Lower lobe of right lung (tissue), 2 donors: ENCODE results near the gene PRKAB2. TPM values are rescaled to one million over a fixed set of nuclear protein-coding genes. Genes with fewer than 3 reads are reported as not detected.

Experiments used
- ATAC-seq, 2 donors: fragments of 200-7000 bp; cut with Tn5 transposase; one replicate each; pipeline ENCODE4 v1.9.1; 2020 to 2022; ENCODE audit warnings: mild to moderate bottlenecking in 2 of 2, moderate library complexity in 2 of 2
- DNase-seq: peaks from one replicate; pipeline ENCODE4 v3.0.0-alpha.2; 2020
- H3K27ac ChIP-seq: fragments of 200-600 bp; one replicate; pipeline ENCODE4 v1.8.0; 2022
- H3K27me3 ChIP-seq: fragments of 200-600 bp; one replicate; pipeline ENCODE4 v1.8.0; 2022; ENCODE audit warnings: low read depth
- H3K36me3 ChIP-seq: fragments of 200-600 bp; one replicate; pipeline ENCODE4 v1.8.0; 2022; ENCODE audit warnings: mild to moderate bottlenecking
- H3K4me1 ChIP-seq: fragments of 200-600 bp; one replicate; pipeline ENCODE4 v1.8.0; 2022
- H3K4me3 ChIP-seq: fragments of 200-600 bp; one replicate; pipeline ENCODE4 v1.8.0; 2022; ENCODE audit warnings: mild to moderate bottlenecking
- H3K9me3 ChIP-seq: fragments of 200-600 bp; one replicate; pipeline ENCODE4 v1.8.0; 2022
- intact Hi-C: fragments of 100-400 bp; cut with DNase I; formaldehyde crosslinking; loops from one replicate; pipeline ENCODE4 v1.11.0; 2022
- total RNA-seq: library from RNA; stranded (reverse); fragmentation: NEBNext Ultra II Directional; extraction: Animal tissue kit (Norgen Biotek cat#: 25700); gene quantifications from one replicate; pipeline ENCODE4 v1.2.1, GENCODE V29; 2021
- TF ChIP-seq, protein P1 (sequence below): fragments of 200-600 bp; IDR thresholded peaks from one replicate; pipeline ENCODE4 v1.8.0; 2022; ENCODE audit warnings: antibody characterized with exemption, mild to moderate bottlenecking
- donor health status: DM: no; HTN: yes; CAD: no; lungs with severe emphysema.

PRKAB2 gene
- total RNA-seq, 1 donor from 2014 or later = 11.3 TPM

DNA sequence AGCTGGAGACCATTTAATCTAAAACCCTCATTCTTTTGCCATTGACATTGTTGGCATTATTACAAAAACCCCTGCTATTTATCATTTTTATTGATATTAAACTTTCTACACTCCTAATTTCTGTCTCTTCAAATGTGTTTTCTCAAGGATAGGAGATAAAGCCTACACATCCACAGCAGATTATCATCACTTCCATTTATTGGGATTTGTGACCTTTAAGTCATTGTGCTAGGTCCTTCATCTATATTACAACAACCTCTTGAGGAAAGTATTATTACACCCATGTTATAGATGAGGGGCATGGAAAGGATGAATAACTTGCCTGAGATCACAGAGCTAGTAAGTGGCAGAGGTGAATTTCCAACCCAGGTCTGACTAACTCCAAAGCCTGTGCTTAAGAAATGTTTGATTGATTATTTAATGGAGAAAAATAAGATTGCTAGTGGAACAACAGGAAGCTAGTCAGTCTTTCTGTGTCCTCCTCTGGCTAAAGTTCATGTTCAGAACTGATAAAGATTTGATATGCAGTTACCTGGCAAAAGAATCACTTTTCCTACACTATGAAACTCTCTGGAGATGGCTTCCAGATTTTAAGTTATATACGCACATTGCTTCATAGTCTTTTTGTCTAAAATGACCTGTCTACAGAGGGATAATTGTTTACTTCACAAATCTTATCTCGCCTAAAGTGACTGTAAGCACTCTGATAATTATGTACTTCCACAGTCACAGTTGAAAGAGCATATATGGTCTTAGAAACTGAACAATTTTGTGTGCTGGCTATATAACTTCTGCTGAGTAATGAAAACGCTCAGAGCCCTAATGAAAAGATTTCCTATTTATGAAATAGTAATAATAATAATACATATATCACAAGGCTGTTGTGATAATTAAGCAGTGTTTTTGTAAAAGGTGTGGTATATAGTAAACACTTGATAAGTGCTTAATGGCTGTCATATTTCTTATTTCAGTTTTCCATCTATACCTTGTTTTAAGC lies 37.9 kb upstream of the PRKAB2 start:
- no peak overlapping the region for H3K27ac ChIP-seq
- no peak overlapping the region for H3K4me3 ChIP-seq
- peaks cover under 1% of the 10 kb centered on the region for H3K4me1 ChIP-seq
- no peaks in the 10 kb centered on the region for H3K27me3 ChIP-seq
- ATAC-seq = no peak
- H3K9me3 ChIP-seq = no peaks in the 10 kb centered on the region
- H3K36me3 ChIP-seq = peaks cover 49% of the 10 kb centered on the region
- TF ChIP-seq, protein P1, sequence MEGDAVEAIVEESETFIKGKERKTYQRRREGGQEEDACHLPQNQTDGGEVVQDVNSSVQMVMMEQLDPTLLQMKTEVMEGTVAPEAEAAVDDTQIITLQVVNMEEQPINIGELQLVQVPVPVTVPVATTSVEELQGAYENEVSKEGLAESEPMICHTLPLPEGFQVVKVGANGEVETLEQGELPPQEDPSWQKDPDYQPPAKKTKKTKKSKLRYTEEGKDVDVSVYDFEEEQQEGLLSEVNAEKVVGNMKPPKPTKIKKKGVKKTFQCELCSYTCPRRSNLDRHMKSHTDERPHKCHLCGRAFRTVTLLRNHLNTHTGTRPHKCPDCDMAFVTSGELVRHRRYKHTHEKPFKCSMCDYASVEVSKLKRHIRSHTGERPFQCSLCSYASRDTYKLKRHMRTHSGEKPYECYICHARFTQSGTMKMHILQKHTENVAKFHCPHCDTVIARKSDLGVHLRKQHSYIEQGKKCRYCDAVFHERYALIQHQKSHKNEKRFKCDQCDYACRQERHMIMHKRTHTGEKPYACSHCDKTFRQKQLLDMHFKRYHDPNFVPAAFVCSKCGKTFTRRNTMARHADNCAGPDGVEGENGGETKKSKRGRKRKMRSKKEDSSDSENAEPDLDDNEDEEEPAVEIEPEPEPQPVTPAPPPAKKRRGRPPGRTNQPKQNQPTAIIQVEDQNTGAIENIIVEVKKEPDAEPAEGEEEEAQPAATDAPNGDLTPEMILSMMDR = no peak
- no peak for DNase-seq
- intact Hi-C loops = no loop called here

DNA sequence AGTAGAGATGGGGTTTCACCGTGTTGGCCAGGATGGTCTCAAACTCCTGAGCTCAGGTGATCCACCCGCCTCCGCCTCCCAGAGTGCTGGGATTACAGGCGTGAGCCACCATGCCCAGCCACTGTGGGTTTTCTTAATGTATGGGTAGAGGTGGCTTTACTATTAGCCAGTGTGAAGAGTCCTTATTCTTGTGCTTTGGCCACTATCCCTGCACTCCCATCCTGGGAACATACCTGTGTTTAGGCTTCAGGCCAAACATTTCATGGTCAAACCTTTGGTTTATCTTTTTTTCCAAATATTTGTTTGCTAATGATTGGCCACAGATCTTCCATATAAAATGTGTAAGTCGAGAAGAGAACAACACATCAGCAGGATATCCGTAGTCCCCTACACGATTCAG lies 36.3 kb upstream of the PRKAB2 start:
- ATAC-seq = no peak
- H3K36me3 ChIP-seq = peaks cover 39% of the 10 kb centered on the region
- no peaks in the 10 kb centered on the region for H3K9me3 ChIP-seq
- no peaks in the 10 kb centered on the region for H3K27me3 ChIP-seq
- intact Hi-C loops = no loop called here
- DNase-seq = no peak
- no peak overlapping the region for H3K4me3 ChIP-seq
- no peak overlapping the region for H3K27ac ChIP-seq
- H3K4me1 ChIP-seq = no peaks in the 10 kb centered on the region
- TF ChIP-seq, protein P1 = no peak

DNA sequence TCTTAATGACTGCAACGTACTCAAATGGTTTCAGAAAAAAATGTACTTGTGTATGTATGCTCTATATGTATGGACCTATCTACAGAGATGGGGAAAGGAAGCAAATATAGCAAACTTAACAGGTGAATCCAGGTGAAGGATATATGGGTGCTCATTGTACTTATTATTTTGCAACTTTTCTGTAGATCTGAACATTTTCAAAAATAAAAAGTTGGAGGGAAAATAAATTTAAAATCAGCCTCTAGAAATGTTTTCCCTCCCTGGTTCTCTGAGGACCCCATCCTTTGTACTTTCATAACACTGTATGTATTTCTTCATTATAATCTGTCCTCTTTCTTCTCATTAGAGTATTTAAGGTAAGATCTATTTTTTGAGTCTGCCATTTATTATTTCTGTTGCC lies 34.9 kb upstream of the PRKAB2 start:
- ATAC-seq (no peak), DNase-seq (no peak)
- Histone ChIP-seq H3K36me3 (peaks cover 31% of the 10 kb centered on the region), H3K27ac (no peak overlapping the region), H3K9me3 (no peaks in the 10 kb centered on the region), H3K27me3 (no peaks in the 10 kb centered on the region), H3K4me3 (no peak overlapping the region), H3K4me1 (no peaks in the 10 kb centered on the region)
- intact Hi-C loops = no loop called here
- TF ChIP-seq, protein P1 = no peak

DNA sequence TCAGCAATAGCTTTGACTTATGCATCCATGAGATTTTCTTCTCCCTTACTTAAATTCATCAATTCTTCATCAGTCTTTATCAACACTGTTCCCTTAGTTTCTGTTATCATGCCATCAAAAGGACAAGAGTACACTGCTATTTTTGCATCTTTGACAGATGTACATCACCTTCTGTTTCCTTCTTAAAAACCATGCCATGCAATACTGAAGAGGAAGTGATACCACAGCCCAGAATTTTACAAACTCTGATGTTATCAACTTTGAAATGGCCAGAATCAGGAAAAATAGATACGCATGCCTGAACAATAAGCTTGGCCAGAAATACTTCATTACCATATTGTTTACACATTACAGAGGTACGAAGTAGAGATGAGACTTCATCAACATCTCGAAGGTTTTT lies 31.8 kb upstream of the PRKAB2 start:
- intact Hi-C loops = no loop called here
- TF ChIP-seq, protein P1 = no peak

DNA sequence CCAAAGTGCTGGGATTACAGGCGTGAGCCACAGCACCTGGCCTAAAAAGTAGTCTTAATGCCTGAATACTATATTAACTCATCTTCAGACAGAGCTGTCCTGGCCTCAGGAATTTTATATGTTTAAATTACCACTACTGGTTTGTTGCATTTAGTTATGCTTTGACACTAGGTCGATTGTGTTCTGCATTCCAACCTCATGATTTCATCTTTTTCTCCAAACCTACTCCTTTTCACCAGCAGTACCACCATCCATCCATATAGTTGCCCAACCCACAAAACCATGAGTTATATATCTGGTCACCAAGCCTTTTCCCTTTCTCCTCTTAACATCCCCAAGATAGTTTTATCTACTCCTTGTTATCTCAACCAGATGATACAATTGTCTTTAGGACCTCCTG lies 30.3 kb upstream of the PRKAB2 start:
- DNase-seq = no peak
- Histone ChIP-seq H3K4me1 (no peaks in the 10 kb centered on the region), H3K4me3 (no peak overlapping the region), H3K27me3 (no peaks in the 10 kb centered on the region), H3K27ac (no peak overlapping the region), H3K36me3 (peaks cover 9% of the 10 kb centered on the region), H3K9me3 (no peaks in the 10 kb centered on the region)
- ATAC-seq = no peak
- TF ChIP-seq, protein P1 = no peak
- intact Hi-C loops = no loop called here

More for the DNA sequence above, 31.8 kb upstream of the PRKAB2 start:
- H3K27me3 ChIP-seq = no peaks in the 10 kb centered on the region
- no peak for DNase-seq
- no peak overlapping the region for H3K27ac ChIP-seq
- no peaks in the 10 kb centered on the region for H3K9me3 ChIP-seq
- no peaks in the 10 kb centered on the region for H3K4me1 ChIP-seq
- H3K4me3 ChIP-seq = no peak overlapping the region
- H3K36me3 ChIP-seq = peaks cover 22% of the 10 kb centered on the region
- ATAC-seq = no peak
